SK-N-SH (cell line): ENCODE results near the gene CA5B.
"Not testable (repeated sequence)": the region's sequence is repeated elsewhere in the genome, so short reads cannot be mapped to it uniquely, and the experiment has no call there.

Source experiments
- EP300 ChIP-seq, 2 experiments: IDR thresholded peaks; 2 replicates each; pipeline versions ENCODE4 v1.4.0 to v1.6.1; 2012; ENCODE audit warnings: borderline replicate concordance in 1 of 2, low read depth in 1 of 2, low read length in 1 of 2
- GATA2 ChIP-seq: sonication (generic); formaldehyde crosslinking; IDR thresholded peaks from 2 replicates; pipeline ENCODE4 v1.5.0; 2020; ENCODE audit warnings: mild to moderate bottlenecking, missing genetic modification reagents
- POLR2AphosphoS5 ChIP-seq: IDR thresholded peaks from 2 replicates; pipeline ENCODE4 v1.6.1; 2012; ENCODE audit warnings: low read depth, low read length
- TF ChIP-seq, protein P1 (sequence below): fragments of 150-350 bp; IDR thresholded peaks from 2 replicates; pipeline ENCODE4 v1.6.1; 2017; ENCODE audit warnings: antibody characterized with exemption, low read length, low read depth, borderline replicate concordance
- TF ChIP-seq, protein P2 (sequence below): fragments of 200-600 bp; sonication (generic); IDR thresholded peaks from 2 replicates; pipeline ENCODE4 v1.6.1; 2017; ENCODE audit warnings: antibody characterized with exemption, mild to moderate bottlenecking, moderate library complexity

- TF ChIP-seq GATA2 (CRISPR knock-in tag); POLR2AphosphoS5; EP300 (IDR thresholded peaks at IDR 0.05; ENCODE audit: borderline replicate concordance in 1 of 2, low read depth in 1 of 2, low read length in 1 of 2): not testable (repeated sequence)
- TF ChIP-seq, protein P1, sequence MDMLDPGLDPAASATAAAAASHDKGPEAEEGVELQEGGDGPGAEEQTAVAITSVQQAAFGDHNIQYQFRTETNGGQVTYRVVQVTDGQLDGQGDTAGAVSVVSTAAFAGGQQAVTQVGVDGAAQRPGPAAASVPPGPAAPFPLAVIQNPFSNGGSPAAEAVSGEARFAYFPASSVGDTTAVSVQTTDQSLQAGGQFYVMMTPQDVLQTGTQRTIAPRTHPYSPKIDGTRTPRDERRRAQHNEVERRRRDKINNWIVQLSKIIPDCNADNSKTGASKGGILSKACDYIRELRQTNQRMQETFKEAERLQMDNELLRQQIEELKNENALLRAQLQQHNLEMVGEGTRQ: not testable (repeated sequence)
- TF ChIP-seq, protein P2, sequence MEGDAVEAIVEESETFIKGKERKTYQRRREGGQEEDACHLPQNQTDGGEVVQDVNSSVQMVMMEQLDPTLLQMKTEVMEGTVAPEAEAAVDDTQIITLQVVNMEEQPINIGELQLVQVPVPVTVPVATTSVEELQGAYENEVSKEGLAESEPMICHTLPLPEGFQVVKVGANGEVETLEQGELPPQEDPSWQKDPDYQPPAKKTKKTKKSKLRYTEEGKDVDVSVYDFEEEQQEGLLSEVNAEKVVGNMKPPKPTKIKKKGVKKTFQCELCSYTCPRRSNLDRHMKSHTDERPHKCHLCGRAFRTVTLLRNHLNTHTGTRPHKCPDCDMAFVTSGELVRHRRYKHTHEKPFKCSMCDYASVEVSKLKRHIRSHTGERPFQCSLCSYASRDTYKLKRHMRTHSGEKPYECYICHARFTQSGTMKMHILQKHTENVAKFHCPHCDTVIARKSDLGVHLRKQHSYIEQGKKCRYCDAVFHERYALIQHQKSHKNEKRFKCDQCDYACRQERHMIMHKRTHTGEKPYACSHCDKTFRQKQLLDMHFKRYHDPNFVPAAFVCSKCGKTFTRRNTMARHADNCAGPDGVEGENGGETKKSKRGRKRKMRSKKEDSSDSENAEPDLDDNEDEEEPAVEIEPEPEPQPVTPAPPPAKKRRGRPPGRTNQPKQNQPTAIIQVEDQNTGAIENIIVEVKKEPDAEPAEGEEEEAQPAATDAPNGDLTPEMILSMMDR: not testable (repeated sequence)
Observed at GRCh38 chrX:15731368-15731767, 6.7 kb upstream of the CA5B start.
